Activated T-cell treated with anti-CD3 and anti-CD28 coated beads for 48 hours (primary cell): Measurements from ENCODE around the gene SLC7A1.
A peak's percentile ranks its signal among the peaks of the same experiment; 100 is the strongest.

Experiments
- DNase-seq: peaks from one replicate; pipeline ENCODE4 v3.0.0-alpha.2; 2020; ENCODE audit warnings: low read depth

SLC7A1 gene

DNA sequence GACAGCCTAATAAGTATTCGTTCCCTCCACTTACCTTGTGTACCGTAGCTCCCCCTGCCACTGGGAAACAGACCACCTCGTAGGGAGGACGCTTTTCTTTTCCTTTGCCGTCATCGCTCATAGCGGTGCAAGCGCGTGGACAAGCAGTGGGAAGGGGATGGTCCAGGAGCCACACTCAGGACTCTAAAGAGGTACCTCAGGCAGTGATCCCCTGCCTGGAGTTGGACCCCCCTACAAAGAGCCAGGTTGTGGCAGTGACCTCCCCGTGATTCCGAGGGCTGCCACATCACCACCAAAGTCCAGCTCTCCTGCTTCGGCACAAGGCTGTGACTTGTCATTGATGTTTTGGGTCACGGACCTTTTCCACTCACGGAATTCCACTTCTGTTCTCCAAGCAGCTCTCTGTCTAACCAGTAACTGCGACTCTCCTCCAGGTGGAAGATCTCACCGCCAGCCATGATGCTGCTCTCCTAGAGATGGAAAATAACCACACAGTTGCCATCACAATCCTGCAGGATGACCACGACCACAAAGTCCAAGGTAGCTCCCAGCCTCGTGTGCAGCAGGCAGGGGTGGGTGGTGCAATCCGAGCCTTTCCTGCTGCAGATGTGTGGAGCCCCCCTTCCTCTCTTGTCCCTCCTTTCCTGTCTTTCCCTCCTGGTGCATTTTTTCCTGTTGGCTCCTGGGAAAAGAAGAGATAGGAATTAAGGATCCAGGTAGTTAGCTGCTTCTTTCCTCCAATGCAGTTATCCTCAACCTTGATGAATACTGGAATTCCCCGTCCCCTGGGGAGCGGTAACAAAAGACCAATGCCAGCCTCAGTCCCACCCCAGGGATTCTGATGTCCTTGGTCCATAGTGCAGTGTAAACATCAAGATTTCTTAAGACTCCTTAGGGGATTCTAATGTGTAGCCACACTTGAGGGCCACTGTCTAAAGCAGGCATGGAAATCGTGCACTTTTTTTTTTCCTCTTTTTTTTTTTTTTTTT is 107.7 kb downstream of the SLC7A1 start:
- no peak for DNase-seq

- DNase-seq = no peak
These were observed 108.9 kb downstream of the SLC7A1 start for GRCh38 chr13:29486551-29486950.

DNA sequence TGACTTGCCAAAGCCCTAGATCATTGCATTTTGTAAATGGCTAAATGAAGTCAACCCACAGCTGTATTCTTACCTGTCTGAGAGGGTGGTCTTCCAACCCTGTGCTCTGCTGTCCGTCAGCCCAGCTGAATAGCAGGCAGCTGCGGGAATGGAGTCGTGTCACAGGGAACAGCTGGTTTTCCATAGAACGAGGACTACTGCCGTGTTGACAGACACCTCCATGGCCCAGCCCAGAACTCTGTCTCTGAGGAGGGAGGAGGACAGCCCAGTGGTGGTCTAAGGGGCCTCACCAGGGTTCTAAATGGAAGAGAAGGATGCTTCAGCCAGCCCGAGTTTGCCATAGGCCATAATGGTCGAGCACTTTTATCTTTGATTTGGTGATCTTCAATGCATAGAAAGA is 110.7 kb downstream of the SLC7A1 start:
- no peak for DNase-seq

- no peak for DNase-seq
These were observed 111.3 kb downstream of the SLC7A1 start for GRCh38 chr13:29484236-29484635.

DNA sequence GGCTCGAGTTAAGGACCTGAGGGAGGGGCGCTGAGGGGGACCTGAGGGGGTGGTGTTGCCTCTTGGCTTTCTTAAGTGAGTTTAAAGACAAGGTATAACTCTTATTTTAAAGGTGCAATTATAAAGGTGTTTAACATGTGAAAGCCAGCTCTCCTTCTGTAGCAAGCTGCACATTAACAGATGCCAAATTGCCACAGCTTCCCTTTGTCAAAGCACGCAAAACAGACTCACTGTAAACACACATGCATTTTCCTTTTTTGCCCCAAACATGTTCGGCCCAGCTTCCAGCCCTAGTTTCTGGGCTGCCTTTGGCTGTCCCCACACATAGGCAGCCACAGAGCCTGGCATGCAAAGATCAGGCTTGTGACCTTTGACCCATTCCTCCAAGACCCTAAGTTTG is 111.9 kb downstream of the SLC7A1 start:
- DNase-seq = no peak

DNA sequence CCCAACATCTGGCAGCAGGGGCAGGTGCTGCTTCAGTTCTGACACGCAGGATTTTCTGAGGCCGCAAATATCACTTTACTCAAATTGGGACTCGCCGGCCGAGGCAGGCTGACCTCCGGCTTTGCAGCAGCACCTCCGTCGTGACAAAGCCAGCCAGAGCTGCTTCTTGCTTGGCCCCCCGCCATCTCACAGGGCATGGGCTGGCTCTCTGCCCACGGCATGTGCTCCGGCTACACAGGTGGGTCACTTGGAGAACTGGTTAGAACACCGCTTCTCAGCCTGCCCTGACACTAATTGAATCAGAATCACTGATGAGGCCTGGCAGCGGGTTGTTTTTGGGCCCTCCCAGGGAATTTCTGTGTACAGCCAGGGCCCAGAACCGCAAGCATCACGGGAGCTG is 112.3 kb downstream of the SLC7A1 start:
- no peak for DNase-seq

GRCh38 chr13:29482504-29482903 is 113.0 kb downstream of the SLC7A1 start:
- DNase-seq = no peak

DNA sequence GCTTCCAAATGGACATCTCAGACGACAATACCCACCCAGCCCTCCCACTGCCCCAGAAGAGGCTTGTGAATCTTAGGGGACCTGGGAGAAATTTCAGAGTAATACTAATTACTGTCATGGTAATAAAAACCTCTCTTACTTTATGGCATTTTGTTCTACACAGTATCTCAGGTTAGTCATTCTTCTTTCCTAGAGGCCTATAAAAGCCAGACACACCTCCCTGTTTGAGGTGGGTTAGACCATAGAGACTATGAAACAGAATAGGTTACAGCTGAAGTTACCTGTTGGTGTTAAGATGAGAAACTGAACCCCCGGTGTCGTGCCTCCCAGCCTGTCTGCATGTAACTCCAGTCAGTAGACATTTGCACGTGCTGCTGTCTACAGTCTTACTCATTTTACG is 113.9 kb downstream of the SLC7A1 start:
- DNase-seq = no peak

- DNase-seq = no peak
These were observed 114.5 kb downstream of the SLC7A1 start for GRCh38 chr13:29480893-29481525.

DNA sequence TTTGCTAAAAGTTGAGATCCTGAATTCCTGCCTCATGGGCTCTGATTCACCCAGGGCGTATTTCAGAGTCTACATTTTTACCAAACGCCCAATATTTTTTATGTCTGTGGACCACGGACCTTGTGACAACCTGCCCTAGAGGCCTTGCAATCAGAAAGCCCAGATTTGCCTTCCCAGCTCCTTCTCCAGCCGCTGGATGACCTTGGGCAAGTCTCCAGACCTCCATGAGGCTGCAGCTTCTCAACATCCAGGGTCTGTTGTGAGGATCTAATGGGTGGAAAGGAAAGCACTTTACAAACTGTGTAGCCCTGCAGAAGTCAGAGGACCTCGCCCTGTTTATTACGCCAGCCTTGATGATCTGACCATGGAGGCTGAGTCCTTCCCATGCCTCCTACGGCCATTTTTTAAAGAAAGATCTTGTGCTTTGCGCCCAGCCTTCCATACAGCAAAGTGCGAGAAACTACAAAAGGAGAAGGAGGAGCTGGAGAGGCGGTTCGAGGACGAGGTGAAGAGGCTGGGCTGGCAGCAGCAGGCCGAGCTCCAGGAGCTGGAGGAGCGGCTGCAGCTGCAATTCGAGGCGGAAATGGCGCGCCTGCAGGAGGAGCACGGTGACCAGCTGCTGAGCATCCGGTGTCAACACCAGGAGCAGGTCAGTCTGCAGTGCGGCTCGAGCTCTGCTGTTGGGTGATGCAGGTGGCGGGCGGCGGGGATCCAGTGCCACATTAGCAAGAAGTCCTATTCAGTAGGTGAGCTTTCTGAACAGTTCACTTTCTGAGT is 115.6 kb downstream of the SLC7A1 start:
- DNase-seq = no peak

DNA sequence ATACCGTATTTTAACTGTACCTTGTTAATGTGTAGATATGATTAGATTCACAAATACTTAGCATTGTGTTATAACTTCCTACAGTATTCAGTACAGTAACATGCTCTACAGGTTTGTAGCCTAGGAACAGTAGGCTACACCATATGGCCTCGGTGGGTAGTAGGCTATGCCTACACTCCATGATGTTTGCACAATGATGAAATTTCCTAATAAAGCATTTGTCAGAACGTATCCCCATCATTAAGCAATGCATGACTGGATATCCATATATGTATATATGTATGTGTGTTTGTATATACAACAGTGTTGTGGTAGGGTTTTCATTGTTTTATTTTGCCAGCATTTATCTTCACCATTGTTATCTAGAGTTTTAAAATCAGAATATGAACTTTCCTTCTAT is 119.4 kb downstream of the SLC7A1 start:
- no peak for DNase-seq

- no peak for DNase-seq
These were observed 120.5 kb downstream of the SLC7A1 start for GRCh38 chr13:29474991-29475390.

- no peak for DNase-seq
These were observed 122.3 kb downstream of the SLC7A1 start for GRCh38 chr13:29473166-29473565.

GRCh38 chr13:29472332-29472961 is 123.0 kb downstream of the SLC7A1 start:
- DNase-seq = peak; percentile 37

- no peak for DNase-seq
These were observed 123.9 kb downstream of the SLC7A1 start for GRCh38 chr13:29471551-29471950.

DNA sequence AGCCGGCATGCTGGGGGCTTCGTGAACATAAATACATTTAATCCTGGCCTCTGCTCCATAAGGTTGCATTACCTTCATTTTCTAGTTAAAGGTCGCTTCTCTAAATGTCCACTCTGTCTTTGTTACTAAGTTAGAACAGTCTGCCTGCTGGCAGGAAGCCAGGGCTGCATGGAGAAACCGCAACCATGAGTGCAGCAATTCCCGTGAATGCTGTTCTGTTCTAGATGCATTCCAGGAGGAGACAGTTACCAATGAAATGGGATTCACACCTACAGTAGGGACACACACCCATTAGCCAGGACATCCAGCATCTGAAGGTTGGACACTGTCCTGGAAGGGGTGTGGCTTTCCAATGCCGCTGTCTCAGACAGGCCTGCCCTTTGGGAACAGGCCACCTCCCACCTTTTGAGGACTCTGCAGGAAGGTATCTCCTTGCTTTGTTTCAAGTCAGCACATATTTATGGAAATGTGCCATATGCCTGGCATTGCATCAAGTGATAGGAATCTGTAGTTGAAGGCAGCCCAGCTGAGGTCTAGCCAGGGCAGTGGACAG is 129.7 kb downstream of the SLC7A1 start:
- no peak for DNase-seq

DNA sequence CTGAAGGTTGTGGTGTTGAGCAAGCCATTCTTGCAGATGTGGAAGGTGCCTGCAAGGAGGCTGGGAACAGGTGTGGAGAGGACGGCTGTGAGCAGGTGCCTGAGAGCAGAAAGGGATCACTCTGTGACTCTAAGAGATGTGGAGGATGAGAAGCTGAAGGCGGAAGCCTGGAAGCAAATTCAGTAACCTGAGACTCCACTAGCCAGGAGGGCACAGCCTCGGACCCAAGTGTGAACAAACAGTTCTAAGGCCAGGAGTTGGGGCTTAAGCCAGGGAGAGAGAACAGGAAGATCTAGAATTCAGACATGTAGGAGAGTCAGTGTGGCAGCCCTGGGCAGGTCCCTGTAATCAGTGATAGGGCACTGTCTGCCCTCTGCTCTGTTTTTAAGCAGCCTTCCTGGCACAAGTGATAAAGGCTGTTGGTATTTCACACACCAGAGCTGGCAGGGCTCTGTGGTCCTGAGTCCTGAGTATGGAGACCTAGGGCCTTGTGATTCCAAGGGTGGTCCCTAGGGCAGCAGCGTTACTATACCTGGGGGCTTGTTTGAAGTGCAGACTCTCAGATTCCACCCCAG is 131.3 kb downstream of the SLC7A1 start:
- no peak for DNase-seq

DNA sequence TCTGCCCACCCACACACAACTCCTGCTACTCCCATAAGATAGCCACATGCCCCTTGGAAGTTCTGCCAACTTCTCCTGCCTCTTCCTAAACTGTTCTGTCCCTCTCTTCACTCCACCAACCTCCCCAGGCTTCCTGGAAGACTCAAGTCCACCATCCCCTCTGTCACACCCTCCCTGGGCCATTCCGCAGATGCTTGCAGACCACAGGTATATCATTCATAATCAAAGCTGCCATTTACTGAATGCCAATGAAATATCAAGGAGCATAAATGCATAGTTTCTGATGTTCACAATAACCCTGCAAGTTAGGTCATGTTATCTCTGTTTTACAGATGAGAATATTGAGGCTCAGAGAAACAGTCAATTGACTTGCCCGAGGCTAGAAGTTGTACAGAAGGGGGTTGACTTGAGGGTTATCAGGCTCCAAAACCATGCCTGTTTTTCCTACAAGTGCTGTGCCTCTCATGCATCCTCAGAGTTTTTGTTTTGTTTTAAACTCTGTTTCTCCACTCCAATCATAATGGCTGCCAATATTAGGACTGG is 135.6 kb downstream of the SLC7A1 start:
- no peak for DNase-seq
